HuH-7.5 (cell line): ENCODE results near the gene LRSAM1.

Experiments
- DNase-seq: peaks from one replicate; pipeline ENCODE4 v3.0.0; 2011; ENCODE audit warnings: low spot score

The LRSAM1 gene

DNA sequence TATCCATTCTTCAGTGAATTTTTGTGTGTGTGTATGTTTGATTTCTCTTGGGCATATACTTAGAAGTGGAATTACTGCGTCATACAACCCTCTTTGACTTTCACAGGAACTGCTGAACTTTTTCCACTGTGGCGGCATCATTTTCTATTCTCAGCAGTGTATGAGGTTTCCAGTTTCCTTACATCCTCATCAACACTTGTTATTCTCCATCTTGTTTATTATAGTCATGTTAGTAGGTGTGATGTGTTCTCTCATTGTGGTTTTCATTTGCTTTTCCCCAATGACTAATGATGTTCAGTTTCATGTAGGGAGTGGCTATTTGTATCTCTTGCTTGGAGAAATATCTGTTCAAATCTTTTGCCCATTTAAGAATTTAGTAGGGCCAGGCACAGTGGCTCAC is 24.6 kb upstream of the LRSAM1 start:
- no peak for DNase-seq

DNA sequence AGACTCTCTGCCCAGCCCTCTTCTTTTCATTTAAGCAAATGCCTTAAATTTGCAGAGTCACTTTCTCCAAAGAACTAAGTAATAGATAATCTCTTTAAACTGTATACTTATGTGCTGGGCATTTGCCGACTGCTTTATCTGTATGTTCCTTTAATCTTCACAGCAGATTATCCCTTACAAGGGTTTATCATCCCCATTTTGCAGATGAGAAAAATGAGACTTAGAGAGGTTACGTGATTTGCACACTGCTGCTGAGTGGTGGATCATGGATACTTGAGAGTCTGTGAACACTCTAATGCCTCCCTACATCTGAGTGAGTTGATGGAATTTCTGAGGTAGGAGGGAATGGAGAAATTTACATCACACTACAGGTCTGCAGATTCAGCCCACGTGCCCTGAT is 23.0 kb upstream of the LRSAM1 start:
- no peak for DNase-seq

DNA sequence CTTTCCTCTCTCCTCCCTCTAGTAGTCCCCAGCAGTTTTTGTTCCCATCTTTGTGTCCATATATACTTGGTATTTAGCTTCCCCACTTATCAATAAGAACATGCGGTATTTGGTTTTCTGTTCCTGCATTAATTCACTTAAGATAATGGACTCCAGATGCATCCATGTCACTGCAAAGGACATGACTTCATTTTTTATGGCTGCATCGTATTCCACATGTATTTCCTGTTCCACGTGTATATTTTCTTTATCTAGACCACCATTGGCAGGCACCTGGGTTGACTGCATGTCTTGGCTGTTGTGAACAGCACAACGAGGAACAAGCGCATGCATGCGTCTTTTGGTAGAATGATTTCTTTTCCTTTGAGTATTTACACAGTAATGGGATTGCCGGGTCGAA is 20.9 kb upstream of the LRSAM1 start:
- DNase-seq = no peak

DNA sequence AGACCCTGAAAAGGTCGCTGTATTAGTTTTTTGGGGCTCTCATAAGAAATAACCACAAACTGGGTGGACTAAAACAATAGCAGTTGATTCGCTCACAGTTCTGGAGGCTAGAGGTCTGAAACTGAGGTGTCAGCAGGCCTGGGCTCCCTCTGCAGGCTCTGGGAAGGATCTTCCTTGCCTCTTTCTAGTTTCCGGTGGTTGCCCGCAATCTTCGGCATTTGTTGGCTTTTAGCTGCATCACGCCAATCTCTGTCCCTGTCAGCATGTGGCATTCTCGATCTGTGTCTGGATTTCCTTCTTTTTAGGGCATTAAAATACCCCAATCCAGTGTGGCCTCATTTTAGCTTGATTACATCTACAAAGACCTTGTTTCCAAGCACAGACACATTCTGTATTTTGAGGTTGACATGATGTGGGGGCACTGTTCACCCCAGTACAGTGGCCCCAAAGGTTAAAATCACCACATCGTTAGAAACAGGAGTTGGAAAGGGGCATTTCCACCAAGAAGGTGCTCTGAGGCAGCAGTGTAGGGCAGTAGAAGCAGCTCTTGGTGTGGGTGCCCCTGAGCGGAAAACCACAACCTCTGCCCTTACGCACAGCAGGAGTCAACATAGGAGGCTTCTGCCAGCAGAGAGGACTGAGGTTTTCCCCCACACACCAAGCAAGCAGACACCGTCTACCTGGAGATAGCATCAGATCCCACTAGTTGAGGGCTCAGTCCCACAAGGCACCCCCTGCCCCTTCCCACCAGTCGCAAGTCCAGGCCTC is 13.6 kb upstream of the LRSAM1 start:
- DNase-seq = no peak

DNA sequence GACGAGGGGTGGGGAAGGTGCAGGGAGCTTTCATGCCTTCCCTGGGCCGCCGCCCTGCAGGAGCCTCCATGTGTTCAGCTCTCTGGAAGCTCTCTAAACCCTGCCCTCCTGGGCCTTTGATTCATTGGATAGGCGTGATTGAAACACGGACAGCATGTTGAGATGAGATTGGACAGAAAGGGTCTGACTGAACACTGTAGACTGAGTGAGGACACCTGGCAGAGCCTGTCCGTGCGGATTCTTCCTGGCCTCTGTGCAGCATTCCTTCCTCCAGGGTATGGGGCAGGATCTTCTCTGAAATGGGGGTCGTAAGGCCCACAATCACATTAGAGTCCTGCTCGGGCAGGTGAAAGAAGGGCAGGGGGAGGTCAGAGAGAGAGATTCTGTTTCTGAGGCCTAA is 12.9 kb upstream of the LRSAM1 start:
- DNase-seq = no peak

DNA sequence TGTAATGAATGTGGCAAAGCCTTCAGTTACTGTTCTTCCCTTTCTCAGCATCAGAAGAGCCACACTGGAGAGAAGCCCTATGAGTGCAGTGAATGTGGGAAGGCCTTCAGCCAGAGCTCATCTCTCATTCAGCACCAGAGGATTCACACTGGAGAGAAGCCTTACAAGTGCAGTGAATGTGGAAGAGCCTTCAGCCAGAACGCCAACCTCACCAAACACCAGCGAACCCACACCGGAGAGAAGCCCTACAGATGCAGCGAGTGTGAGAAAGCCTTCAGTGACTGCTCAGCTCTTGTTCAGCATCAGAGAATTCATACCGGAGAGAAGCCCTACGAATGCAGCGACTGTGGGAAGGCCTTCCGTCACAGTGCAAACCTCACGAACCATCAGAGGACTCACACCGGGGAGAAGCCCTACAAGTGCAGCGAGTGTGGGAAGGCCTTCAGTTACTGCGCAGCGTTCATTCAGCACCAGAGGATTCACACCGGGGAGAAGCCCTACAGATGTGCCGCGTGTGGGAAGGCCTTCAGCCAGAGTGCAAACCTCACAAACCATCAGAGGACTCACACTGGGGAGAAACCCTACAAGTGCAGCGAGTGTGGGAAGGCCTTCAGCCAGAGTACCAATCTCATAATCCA is 6.9 kb upstream of the LRSAM1 start:
- DNase-seq = no peak

DNA sequence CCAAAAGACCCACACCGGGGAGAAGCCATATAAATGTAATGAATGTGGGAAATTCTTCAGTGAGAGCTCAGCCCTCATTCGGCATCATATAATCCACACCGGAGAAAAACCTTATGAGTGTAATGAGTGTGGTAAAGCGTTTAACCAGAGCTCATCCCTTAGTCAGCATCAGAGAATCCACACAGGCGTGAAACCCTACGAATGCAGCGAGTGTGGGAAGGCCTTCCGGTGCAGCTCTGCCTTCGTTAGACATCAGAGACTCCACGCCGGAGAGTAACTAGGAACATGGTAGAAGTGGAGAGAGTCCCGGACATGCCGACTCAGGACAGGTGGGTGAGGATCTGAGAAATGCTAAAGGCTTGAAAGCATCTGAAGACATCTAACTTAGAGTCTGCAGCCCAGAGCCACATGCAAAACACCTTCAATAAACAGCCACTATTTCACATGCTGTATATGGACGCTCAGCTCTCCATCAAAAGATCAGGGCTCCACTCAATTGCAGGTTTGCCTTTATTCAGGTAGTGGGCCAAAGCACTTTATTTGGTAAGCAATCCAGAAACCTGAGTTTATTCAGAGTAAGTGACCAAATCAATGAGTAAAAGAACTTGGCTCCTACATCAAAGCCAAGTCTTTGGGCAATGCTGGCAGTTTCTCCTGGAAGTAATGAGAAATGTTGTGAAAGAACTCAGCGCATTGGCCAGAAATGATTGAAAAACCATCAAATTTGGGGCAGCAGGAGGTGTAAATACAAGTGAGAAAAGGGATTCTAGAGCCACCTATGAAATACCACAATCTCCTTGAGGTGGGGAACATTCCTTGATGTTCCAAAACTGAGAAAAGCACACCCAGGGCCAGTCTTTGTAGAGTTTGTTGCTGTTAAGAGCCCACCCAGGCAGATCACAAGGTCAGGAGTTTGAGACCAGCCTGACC is 6.1 kb upstream of the LRSAM1 start:
- no peak for DNase-seq

DNA sequence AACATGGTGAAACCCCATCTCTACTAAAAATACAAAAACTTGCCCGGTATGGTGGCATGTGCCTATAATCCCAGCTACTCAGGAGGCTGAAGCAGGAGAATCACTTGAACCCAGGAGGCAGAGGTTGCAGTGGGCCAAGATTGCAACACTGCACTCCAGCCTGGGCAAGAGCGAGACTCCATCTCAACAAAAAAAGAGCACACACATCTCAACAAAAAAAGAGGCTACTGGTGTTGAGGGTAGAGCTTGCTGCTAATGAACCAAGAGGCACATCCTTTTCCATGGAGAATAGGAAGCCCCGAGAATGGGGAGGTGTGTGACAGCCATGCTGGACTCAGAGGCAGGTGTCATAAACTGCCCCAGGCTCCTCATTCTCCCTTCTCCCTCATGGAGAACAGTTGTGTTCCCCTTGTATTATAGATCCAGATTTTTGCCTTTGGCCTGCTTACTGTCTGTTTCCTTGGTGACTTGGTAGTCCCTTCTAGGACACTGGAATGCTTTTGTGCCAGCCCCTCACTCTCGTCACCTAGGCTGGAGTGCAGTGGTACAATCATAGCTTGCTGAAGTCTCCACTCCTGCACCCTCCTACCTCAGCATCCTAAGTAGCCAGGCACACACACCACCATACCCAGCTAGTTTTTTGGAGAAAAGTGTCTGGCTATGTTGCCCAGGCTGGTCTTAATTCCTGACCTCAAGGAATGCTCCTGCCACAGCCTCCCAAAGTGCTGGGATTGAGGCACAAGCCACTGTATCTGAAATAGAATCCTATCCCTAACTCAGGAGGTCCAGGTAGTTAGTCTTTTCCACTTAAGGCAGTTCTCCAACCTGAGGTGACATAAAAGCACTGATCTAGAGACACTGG is 5.2 kb upstream of the LRSAM1 start:
- no peak for DNase-seq

DNA sequence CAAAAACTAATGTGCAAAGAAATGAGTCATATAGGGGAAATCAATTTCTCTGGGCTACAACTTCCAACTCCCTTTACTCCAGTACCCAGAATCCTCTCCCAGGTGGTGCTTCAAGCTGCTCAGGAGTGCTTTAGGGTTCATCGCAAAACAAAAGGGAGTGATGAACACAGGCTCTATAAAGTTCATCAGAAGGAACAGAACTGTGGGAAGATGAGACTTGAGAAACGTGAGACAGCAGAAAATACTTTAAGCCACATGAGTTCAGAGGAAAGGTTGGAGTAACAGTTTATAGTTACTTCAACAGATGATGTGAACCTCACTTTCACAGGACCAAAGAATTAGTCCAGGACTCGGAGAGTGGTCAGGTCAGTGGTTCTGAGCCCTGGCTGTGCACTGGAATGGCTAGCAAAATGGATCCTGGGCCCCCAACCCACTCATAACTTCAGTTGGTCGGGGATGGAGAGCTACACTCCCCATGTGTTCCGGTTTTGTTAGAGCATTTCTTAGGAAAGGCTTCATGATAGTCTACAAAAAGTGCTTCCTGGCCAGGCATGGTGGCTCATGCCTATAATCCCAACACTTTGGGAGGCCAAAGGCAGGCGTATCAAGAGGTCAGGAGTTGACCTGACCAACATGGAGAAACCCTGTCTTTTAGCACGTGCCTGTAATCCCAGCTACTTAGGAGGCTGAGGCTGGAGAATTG is 4.4 kb upstream of the LRSAM1 start:
- no peak for DNase-seq

DNA sequence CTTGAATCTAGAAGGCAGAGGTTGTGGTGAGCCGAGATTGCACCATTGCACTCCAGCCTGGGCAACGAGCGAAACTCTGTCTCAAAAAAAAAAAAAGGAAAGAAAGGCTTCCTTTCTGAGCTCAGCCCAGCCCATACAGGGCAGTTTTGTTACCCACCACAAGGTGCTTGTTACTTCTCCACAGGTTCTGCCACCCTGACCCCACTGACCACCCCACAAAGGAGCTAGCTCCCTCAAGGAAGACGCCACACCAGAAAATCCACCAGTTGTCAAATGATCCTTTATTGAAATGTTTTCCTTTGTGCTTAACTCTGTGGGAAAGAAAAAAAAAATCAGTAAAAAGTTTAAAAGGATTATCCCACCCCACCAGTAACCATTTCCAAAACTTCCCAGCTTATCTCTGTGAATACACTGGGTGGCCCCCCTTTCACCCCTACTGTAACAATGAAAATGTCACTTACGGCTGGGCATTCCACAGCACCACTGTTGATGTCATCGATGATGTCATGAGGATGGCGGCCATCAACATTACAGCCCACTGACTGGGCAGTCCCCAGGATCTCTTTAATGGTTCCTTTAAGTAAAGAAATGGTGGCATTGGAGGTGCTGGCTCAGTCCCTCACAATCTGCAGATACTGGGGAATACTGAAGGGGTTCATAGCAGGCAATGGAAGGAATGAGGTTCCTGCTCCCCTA is 3.7 kb upstream of the LRSAM1 start:
- no peak for DNase-seq

DNA sequence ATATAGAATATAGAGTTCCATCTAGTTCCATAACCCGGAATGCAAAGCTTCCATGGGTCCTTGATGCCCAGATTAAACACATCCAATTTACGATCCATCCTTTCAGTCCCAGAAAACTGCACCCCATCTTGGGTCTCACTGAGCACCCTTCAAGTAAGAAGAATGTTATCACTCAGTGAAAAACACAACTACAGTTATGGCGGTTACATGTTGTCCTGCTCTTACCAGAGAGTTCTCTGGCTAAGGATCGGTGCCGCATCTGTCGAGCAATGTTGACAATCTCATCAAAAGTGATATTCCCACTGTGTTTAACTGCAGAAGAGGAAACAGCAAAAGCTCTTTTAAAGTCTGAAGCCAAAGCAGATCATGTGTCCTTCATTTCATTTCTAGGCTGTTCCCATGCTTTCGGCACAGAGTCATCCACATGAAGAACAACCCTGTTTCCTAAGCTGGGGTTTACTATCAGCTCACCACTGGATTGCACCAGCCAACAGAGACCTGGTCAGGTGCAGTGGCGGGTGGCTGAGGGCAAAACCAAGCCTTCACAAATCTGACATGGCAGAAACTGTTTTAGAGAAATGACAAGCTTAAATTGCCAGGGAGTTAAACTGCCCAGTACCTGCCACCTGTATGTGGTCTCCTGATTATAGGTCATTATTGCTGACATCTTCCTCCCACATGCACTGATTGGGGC is 3.1 kb upstream of the LRSAM1 start:
- no peak for DNase-seq

DNA sequence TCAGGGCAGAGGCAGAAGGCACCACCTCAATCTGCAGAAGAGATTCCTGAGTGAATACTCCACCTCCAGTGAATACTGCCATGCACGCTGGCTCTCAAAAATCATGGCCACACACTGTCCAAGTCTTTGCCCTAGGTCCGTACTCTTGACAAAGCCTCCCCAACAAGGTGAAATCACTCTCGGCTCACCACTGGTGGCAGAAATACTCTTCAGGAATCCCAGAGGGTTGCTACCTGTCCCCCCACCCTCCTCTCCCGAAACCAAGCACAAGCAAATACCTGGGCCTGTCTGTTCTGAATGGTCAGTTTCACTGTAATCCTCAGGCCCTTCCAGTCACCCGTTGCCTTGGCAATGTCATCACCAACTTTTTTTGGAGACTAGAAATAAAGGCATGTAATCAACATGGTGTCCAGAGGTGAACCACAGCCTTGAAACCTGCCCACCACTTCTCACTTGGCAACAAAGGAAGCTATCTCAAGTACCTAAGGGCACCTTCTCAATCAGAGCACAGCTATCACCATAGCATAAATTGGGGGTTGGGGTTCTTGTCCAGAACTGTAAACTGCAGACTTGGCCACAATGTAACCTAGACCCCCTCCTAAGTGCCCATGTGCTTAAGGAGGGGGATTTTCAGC is 1.9 kb upstream of the LRSAM1 start:
- no peak for DNase-seq

DNA sequence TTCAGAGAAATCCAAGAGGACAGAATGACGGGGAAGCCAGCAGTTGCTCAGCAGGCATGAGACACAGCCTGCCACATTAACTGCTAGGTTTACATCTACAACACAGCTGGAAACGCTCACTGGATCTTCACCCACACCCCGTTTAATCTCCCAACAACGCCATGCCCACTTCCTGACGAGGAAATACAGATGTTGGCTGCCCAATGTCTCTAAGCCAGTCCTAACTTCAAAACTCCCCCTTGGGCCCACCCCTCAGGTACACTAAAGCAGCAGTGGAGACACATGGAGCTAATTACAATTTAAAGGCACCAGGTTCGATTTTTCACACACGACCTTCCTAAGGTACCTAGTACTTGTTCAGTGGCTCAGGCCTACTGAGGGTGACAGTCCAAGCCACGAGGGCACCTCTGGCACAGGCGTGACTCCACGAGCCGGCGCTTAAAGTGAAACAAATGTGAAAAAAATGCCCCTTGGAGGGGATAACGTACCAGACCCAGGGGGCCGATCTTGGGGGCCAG is 1.0 kb upstream of the LRSAM1 start:
- DNase-seq = no peak

DNA sequence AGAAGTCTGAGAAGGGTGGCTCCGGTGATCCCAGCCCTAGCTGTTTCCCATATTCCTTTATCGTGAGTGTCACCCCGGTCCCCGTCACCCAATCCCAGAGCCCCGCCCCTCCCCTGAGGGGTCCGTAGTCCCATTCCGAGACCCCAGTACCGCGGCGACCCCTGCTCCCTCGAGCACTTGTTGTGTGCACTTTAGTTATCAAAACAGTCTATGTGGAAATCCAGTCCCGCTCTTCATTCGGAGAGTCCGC is 223 bp downstream of the LRSAM1 start:
- DNase-seq = no peak

DNA sequence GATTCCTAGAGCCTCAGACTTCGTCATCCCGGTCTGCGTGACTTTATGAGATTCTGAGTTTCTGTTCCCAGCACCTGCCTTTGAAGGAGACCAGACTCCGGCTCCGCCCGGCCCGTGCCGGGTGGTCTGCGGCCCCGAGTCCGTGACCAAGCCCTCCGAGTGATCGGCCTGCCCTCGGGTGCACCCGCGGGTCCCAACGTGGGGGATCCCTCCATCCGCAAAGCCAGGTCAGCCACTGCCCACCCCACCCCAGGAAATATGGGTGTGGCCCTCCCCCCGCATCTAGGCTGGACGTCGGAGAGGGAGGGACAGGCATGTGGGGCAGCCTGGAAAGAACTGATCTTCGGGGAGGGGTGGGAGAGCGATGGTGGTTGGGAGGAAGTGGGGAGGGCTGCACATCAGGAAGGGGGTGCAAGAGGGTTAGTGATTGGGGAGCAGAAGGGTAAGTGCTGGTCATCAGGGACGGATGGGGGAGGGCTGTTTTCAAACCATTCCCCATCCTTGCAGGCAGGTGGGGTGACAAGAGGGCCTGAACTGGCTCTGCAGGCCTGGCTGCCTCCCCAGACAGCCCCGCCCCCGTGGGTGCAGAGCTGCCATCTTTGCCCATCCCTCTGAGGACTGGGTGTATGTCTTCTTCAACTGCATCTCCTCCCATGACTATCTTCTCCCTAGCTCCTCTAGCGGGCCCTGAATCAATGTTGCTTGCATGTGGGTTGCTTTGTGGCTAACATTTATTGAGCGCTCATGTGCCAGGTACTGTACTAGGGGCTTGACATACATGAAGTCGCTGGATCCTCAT is 747 bp downstream of the LRSAM1 start:
- peak; percentile 52 for DNase-seq

DNA sequence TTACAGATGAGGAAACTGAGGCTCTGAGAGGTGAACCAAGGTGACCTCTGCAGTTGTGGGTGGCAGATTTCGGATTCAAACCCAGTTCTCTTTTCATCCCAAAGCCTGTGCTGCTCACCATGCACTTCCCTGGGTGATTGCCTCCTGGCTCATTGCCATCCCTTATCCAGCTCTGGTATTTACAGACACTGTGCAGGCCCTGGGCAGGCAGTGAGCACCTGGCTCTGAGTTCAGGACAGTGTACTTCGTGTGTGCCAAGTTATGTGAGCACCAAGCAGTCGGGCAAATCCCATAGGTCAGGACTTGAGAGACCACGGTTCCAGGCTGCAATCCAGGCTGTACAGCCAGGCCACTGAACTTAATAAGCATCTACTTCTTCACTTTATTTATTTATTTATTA is 1.4 kb downstream of the LRSAM1 start:
- peak; percentile 66 for DNase-seq

DNA sequence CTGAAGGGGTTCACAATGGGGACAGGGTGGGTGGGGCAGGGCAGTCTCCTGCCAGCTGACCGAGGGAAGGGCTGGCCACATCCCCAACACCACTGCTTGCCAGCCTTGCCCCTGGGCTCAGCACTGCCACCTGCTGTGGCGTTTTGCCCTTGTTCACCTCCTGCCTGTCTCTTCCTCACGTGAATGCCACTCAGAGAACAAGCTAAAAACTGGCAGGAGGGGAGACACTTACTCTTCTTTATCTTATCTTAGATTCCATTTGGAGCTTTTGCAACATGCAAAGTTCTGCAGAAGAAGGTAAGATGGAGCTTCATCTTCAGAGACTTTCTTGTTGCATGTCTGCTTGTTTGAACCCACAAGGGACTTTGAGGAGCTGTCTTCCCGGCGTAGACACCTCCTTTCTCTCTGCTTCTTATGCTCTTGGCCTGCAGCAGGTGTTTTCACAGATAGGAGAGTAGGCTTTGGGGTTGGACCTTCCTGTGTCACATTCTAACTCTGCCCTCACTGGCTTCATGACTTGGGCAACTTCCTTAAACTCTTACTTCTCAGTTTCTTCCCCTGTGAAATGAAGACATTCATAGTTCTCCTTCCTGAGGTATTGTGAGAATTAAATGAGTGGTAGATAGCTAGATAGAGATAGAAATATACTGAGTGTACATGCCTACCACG is 4.1 kb downstream of the LRSAM1 start:
- peak; percentile 55 for DNase-seq

DNA sequence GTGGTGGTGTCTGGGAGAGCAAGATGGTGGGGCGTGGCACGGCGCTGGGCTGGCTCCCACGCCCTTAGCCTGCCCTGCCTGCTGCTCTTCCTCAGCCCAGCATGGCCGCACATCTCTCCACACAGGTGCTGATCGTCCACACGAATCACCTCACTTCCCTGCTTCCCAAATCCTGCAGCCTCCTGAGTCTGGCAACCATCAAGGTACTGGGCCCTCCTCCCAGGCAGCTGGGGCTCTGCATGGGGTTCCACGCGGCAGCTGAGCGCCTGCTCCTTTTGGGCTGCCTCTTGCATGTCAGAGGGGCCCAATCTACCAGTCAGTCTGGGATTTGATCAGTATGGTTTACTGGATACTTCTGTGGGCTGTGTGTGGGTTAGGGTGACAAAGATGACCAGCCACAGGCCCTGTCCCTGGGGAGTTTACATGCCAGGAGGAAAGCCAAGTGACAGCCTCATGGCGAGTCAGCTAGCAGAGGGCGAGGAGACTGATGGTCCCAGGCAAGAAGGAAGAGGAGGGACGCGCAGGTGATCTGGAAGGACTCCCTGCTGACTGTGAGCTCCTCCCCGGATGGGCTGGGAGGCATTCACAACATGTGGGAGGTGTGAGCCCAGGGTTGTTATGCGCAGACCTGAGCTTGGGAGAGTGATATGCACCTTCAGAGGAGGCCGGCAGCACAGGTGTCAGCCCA is 6.0 kb downstream of the LRSAM1 start:
- no peak for DNase-seq
